ENCODE measurements around the gene RNF38.
"Not testable (repeated sequence)": the region's sequence is repeated elsewhere in the genome, so short reads cannot be mapped to it uniquely, and the experiment has no call there.

Gene RNF38

DNA sequence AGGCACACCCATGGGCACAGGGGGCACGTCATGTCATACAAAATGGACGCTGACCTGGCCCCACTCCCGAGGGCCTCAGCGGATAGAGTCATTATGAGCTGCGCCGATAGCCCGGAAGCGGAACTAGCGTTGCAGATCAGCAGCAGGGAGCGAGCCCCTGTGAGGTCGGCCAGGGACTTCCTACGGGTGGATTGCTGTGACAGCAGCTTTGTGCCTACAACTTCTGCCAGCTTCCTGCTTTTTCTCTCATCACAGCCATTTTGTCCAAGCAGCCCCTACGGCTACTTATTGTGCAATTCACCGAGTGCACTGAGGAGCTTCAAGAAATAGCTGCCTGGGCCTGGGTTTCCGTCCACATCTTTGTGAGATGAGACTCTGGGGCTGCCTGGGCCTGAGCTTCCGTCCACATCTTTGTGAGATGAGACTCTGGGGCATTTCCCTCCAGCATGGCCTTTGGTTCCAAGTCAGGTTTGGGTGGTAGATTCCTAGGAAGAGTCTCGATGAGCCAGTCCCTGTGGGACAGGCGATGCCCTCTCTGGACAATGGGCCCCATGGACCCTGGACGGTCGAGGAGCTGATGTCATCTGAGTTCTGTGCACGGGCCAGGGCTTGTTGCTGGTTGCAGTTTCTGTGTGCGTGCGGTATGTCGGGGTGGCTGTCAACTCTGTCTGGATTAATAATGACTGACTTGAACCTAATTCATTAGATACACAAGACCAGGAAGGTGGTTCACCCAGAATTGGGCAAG is 74.8 kb downstream of the RNF38 start:
- no peak for DNase-seq

DNA sequence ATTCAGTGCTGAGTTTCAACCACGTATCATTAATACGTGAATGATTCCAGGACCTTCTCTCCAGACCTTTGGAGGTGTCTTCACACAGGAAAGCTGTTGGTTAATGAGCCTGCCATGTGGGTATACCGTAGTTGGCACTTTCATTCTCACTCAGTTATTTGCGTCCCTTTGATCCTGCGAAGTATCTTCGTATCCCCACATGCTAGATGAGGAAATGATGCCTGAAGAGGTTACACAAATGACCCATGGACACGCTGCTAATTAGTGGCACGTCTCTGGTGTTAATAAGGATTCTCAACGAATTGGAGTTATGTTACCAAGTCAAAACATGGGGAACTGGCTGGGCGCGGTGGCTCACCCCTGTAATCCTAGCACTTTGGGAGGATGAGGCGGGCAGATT is 76.1 kb downstream of the RNF38 start:
- no peak for DNase-seq

DNA sequence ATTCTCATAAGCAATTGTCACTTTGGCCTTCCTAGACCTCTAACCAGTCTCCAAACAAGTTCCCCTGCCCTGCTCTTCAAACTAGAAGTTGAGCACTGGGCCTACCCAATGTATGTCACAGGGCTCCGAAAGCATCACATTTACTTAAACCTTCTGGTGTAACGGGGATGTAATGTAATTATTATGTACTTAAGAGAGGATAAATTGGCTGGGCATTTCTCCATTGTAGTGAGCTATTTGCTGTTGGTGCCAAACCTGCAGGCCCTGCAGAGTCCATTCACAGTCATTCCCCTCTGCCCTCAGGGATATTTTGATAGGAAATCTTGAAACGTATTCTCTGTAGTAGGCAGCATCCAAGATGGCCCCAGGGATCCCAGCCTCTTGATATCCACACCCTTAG is 77.6 kb downstream of the RNF38 start:
- no peak for DNase-seq

DNA sequence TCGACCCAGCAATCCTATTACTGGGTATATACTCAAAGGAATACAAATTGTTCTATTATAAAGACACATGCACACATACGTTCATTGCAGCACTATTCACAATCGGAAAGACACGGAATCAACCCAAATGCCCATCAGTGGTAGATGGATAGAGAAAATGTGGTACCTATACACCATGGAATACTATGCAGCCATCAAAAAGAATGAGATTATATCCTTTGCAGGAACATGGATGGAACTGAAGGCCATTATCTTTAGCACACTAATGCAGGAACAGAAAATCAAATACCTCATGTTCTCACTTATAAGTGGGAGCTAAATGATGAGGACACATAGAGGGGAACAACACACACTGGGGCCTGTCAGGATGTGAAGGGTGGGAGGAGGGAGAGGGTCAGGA is 78.2 kb downstream of the RNF38 start:
- DNase-seq, result not testable (repeated sequence)

DNA sequence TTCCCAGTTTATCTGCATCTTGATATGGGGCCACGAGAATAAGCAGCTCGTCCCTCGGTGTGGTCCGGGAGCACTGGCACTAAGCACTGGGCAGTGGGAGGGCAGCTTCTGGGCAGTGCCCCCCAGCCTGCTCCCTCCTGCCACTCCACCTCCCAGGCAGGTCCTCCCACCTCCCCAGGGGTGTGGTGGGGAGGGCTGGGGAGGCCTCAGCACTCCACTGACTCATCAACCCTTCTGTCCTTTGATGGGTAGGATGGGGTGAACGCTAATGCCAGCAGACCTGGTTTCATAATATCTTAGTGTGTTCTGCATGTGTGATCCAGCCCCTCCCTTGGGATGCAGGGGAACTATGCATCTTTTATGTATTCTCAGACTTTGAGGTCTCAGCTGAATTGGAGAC is 79.6 kb downstream of the RNF38 start:
- DNase-seq, result no peak

DNA sequence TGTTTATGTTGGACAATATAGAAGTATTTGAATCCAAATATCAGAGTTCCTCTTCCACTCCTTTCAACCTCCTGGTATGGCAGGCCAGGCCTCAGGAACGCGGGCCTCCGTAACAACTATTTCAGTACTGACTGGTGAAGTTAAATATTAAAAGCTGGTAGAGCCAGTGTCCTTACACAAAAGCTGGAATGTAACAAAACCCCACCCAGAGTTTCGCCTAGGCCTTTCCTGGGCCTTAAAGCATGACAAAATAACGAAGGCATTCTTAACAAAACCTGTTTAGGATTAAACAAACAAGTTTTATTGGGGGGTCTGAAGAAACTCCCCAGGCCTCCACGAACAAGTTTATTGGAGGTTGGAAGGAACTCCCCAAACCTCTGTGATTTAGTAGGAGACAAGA is 80.3 kb downstream of the RNF38 start:
- no peak for DNase-seq

DNA sequence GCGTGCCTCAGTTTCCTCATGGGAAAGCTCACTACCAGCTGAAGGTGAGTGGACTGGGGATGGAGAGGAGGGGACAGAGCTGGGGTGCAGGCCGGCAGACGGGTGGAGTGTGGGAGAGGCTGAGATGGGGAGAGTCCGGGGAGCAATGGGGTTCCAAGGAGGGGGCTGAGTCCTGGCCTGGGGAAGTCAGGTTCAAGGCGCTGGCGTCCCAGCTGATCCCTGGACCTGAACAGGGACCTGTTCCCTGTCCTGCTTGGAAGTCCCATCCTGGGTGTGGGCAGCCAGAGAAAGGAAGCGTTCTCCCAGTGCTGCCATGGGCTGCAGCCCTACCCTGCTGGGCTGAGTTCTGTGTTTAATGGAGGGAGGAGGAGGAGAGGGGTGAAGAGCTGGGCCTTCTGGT is 80.9 kb downstream of the RNF38 start:
- no peak for DNase-seq

DNA sequence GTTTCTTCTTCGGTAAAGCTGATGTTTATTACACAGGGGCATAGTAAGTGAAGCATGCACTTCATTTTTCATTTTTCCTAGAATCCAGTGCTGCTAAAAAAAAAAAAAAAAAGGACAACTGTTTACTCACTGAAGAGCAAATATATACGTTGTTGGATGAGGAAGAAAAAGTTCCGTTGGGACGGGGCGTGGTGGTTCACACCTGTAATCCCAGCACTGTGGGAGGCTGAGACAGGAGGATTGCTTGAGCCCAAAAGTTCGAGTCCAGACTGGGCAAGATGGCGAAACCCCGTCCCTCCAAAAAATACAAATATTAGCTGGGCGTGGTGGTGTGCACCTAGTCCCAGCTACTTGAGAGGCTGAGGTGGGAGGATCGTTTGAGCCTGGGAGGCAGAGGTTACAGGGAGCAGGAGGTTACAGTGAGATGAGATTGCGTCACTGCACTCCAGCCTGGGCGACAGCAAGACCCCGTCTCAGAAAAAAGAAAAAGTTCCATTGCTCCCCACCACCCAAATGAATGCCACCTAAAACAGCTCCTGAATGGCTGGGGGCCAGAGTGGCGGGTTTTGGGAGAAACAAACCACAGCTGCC is 81.8 kb downstream of the RNF38 start:
- DNase-seq, result no peak

DNA sequence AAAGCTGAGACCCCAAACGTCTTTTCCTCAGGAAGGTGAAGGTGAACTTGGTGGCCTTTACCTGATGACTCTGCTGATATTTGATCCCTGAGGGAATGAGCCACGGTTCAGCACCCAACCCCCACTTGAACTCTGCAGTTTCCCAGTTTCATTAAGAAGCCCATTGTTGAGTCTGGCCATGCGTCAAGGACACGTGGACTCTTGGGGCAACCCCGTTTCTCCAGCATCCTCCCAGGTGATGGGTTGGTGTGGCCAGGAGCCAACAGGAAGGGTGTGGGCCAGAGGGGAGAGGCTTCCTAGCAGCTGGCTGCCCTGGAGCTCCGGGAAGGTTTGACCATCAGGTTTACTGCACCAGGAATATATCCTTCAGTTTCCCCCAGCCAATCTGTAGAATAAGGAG is 82.3 kb downstream of the RNF38 start:
- DNase-seq, result no peak

DNA sequence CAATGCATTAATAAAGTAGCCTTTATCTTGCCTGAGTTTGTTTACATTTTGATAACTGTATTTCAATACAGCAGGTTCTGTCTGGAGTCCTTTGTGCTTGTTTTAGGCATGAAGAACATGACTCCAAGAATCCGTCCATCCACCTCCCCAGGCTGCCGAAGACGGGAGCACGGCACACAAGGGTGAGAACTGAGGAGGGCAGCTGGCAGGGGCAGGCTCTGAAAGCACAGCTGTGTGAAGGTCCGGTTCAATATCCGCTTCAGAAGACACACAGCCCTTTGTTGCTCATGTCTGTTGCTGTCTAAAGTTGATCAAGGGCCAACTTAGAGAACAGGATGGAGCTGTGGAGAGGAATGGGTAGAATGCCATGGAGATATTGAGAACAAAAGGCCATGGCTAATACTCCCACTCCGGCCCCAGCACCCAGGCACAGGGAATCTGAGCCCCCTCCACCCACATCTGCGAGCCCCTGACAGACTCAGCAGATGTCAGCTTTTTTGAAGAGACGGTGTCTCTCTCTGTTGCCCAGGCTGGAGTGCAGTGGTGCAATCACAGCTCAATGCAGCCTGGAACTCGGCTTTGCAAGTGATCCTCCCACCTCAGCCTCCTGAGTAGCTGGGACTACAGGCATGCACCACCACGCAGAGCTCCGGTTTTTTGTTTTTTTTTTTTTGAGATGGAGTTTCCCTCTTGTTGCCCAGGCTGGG is 83.3 kb downstream of the RNF38 start:
- no peak for DNase-seq

DNA sequence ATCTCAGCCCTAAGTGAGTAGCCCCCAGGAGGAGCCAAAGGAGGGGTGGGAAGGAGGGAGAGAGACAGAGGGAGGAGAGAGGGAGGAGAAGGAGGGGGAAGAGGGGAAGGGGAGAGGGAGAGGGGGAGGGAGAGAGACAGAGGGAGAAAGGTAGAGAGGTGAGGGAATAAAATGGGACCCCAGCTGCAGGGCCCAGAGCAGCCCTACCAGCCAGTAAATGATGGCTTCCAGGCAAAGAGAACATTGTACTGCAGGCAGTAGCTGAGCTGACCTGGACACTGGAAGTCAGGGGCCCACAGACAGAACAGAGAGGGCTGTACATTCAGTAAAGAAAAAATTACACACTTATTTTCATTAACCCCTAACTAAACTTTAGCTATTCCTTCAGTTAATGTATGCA is 84.0 kb downstream of the RNF38 start:
- no peak for DNase-seq

DNA sequence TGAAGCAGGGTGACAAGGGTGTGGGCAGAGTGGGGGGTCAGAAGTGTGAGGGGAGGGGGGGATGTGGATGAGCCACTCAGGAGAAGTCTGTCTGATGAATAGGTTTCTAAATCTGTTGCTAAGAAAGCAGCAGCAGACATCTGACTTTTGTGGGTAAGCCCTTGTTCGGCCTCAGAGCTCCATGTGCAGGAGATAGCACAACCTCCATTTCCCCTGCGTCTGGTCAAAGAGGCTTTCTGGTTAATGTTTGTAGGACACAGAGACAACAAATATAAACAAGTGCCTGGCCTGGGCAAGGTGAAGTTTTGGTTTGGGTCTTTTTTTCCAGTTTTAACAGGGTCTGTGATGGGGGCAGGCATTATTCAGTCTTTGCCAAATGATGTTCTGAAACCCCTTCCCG is 84.8 kb downstream of the RNF38 start:
- DNase-seq, result no peak

DNA sequence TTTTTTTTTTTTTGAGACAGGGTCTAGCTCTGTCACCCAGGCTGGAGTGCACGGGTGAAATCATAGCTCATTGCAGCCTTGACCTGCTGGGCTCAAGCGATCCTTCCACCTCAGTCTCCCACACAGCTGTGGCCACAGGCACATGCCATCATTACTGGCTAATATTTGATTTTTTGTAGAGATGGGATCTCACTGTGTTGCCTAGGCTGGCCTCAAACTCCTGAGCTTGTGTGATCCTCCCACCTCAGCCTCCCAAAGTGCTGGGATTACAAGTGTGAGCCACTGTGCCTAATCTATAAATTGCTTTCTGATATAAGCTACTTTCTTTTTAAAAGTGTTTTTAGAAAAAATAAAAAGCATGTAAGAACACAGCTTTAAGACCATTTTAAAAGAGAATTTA is 85.3 kb downstream of the RNF38 start:
- DNase-seq, result no peak

DNA sequence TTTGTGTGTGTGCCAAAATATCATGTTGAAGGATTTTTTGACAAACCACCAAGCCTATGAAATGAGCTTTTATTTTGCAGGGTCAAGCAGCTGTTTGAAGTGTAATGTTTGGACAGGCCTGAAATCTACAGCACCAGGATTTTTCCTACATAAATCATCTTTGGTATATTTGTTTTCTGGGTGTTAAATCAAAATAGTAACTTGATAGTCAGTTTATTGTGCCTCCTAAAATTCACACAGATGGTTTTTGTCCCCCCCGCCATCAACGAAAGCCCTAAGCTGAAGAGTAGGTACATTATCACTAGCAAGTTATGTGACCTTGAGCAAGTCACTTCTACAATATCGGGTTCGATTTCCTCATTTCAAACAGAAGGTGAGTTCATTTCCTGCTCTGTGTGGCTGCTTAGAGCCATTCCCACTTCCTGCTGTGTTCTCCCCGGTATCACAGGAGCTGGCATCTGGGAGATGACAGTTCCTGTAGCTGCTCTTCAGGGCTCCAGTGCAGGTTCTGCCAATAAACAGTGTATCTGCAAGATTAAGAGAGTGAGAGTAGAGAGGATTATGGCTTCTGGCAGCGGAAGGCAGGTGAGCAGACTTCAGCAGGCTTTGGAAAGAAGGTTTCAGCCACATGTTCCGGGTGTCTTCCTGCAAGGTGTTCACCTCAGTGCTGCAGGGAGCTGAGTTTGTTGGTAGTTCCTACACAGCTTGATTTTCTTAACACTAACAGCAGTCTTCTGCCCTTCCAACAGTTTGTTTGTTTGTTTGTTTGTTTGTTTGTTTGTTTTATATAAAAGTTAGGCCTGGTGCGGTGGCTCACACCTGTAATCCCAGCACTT is 93.4 kb downstream of the RNF38 start:
- DNase-seq, result no peak

DNA sequence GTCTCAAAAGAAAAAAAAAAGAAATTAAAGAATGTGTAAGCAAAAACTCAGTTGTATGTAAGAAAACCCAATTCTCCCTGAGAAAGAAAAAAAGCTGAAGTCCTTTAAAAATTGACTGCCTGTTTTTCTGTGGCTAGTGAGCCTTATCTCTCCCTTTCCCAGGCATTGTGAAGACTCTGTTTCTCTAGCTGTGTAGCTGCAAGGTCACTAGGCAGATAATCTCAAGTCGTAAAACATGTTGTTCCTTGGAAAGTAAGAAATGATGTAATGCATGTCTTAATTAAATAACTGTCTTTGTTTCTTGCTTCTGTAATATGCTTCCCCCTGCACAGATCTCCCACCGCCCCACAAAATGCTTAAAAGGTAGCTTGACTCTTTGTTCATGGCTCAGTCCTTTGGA is 95.7 kb downstream of the RNF38 start:
- not testable (repeated sequence) for DNase-seq

DNA sequence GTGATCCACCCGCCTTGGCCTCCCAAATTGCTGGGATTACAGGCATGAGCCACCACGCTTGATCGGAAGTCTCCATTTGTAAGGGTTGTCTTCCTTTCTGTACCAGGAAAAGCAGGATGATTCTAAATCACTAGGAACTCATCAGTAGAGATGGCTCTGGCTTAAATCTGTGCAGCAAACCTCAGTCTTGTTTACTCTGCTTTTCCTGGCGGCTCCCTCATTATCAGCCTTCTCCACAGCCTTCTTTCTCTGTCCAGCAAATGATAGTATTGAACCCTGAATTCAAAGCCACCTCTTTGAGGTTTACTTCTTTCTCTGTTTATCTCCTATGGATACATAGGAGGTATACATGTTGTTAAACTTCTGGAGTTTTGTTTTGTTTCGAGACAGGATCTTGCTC is 98.8 kb downstream of the RNF38 start:
- DNase-seq, result no peak

DNA sequence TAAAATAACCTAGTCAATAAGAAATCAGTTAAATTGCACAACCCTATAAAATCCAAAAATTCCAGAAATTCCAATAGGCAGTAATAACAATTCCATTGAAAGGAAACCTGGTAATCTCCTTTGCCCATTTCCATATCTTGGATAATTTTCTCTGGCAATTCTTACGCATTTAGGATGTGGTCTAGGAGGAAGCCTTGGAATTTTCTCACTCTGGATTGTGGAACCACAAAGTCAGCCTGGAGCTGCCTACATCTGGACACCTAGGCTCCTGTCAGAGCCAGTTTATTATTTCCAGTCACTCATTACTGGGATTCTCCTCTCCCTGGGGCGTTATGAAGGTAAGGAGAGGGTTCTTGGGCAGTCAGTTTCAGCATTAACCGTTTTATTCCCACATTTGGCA is 101.5 kb downstream of the RNF38 start:
- DNase-seq, result no peak

DNA sequence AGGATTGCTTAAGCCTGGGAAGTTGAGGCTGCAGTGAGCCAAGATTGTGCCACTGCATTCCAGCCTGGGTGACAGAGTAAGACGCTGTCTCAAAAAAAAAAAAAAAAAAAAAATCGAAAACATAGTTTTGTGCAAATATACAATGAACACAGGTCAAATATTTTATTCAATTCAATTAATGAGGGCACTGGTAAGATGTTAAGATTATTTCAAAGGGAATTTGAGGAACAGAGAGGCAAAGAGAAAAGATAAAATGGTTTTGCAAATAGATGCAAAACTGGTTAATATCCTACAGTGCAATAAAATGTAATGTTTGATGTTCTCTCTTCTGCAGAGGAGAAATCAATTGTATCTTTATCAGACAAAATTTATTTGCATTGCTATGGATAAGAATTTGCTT is 102.3 kb downstream of the RNF38 start:
- no peak for DNase-seq

DNA sequence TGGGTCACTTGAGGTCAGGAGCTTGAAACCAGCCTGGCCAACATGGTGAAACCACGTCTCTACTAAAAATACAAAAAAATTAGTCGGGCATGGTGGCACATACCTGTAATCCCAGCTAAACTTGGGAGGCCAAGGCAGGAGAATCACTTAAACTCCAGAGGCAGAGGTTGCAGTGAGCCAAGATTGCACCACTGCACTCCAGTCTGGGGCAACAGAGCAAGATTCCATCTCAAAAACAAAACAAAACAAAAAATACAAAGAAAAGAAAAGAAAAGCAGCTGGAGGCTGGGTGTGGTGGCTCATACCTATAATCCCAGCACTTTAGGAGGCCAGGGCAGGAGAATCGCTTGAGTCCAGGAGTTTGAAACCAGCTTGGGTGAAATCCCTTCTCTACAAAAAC is 105.1 kb downstream of the RNF38 start:
- DNase-seq, result not testable (repeated sequence)

DNA sequence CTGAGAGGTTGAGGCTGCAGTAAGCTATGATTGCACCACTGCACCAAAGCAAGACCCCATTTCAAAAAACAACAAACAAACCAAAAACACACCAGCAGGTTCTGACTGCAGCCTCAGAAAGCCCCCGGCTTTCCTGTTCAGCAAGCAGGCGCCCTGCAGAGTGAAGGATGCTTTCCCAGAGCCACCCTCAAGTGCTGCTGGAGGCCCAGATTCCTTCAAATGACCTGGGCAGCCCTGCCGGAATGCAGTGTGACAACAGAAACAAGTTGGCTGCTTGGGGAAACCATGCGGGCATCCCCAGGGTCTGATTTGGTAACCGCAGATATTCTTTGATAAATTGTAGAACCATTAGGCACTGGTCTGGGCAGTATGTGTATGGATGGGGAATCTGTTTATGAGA is 106.2 kb downstream of the RNF38 start:
- no peak for DNase-seq

DNA sequence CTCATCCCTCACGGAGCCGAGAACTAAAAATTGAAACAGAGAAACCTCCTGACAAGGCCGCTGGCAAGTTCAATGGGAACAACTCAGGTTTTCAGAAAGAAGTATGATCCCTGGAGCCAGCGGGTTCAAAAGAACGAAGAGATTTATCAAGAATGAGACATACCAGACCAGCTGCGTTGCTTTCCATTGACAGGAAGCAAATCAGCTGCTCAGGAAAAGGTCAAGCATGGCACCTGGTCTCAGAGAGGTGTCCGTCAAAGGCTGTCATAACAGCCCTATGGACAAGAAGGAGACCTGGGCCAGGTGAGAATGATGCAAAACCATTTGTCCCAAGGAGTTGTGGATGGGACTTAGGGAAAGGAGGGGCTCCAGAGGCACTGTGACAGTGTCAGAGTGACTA is 106.9 kb downstream of the RNF38 start:
- no peak for DNase-seq

DNA sequence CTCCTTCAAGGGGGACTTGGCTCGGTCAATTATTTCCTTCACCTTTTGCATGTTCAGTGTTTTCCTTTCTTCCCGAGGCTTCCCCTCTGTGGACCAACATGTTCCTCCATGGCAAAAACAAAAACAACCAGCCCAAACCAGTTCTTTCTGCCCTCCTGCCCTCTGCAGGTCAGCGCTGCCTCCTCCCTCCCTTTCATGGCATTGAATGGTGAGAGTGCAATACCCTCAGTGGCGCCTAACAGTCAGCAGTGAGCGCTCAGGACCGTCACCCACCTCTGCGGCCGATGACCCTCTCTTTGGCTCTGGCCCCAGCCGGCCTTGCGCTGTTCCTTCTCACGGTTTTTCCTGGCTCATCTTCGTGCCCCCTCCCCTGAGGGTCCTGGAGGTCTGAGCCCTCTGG is 107.4 kb downstream of the RNF38 start:
- no peak for DNase-seq

DNA sequence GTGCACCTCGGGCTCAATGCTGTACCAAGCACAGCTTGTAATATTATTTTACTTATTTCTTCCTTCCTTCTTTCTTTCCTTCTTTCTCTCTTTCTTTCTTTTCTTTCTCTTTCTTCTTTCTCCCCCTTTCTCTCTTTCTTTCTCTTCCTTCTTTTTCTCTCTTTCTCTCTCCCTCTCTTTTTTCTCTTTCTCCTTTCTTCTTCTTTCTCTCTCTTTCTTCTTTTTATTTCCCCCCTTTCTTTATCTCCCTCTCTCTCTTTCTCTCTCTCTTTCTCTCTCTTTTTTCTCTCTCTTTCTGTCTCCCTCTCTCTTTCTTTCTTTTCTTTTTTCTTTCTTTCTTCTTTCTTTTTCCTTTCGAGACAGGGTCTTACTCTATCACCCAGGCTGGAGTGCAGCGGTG is 109.1 kb downstream of the RNF38 start:
- no peak for DNase-seq

Data from NCI-H1048 (cell line).